H9 (cell line): Measurements from ENCODE around the gene ISX. TPM values are rescaled to one million over a fixed set of nuclear protein-coding genes. Genes with fewer than 3 reads are reported as not detected.

Experiments
- DNase-seq: peaks from one replicate; pipeline ENCODE4 v3.0.0-alpha.2; 2017
- H2AFZ ChIP-seq: one replicate; pipeline ENCODE4 v1.6.1; 2013; ENCODE audit warnings: mild to moderate bottlenecking, low read length, control low read depth, moderate library complexity
- H2AK5ac ChIP-seq: 2 replicates; pipeline ENCODE4 v1.6.1; 2013; ENCODE audit warnings: low read length, control low read depth, mixed read lengths; ENCODE audit not compliant: insufficient read length
- H2BK120ac ChIP-seq: one replicate; pipeline ENCODE4 v1.6.1; 2013; ENCODE audit warnings: low read depth, mild to moderate bottlenecking, low read length, control low read depth, inconsistent platforms; ENCODE audit not compliant: poor library complexity, severe bottlenecking
- H2BK12ac ChIP-seq: 2 replicates; pipeline ENCODE4 v1.6.1; 2013; ENCODE audit warnings: low read length, control low read depth, mixed read lengths, low read depth; ENCODE audit not compliant: insufficient read length
- H2BK15ac ChIP-seq: 2 replicates; pipeline ENCODE4 v1.6.1; 2013; ENCODE audit warnings: low read depth, low read length, control low read depth
- H2BK20ac ChIP-seq: one replicate; pipeline ENCODE4 v1.6.1; 2013; ENCODE audit warnings: low read depth, mild to moderate bottlenecking, low read length, control low read depth, inconsistent platforms; ENCODE audit not compliant: poor library complexity, severe bottlenecking
- H2BK5ac ChIP-seq: 2 replicates; pipeline ENCODE4 v1.6.1; 2013; ENCODE audit warnings: low read length, control low read depth, mixed read lengths; ENCODE audit not compliant: insufficient read length
- H3K14ac ChIP-seq: 2 replicates; pipeline ENCODE4 v1.6.1; 2013; ENCODE audit warnings: low read length, control low read depth; ENCODE audit not compliant: insufficient read depth
- H3K18ac ChIP-seq: 2 replicates; pipeline ENCODE4 v1.6.1; 2013; ENCODE audit warnings: low read depth, mild to moderate bottlenecking, mixed read lengths, low read length, control low read depth; ENCODE audit not compliant: insufficient read length
- H3K23ac ChIP-seq: 2 replicates; pipeline ENCODE4 v1.6.1; 2013; ENCODE audit warnings: low read length, control low read depth, mixed read lengths, low read depth; ENCODE audit not compliant: insufficient read length
- H3K23me2 ChIP-seq: 2 replicates; pipeline ENCODE4 v1.6.1; 2013; ENCODE audit warnings: low read depth, mild to moderate bottlenecking, mixed read lengths, low read length, control low read depth; ENCODE audit not compliant: insufficient read length, poor library complexity, severe bottlenecking
- H3K27ac ChIP-seq: 2 replicates; pipeline ENCODE4 v1.5.1; 2013; ENCODE audit warnings: low read length, control low read depth, mixed read lengths, low read depth; ENCODE audit not compliant: insufficient read length
- H3K27me3 ChIP-seq: 2 replicates; pipeline ENCODE4 v1.6.1; 2013; ENCODE audit warnings: low read length, control low read depth, inconsistent platforms; ENCODE audit not compliant: insufficient read depth
- H3K4ac ChIP-seq: 2 replicates; pipeline ENCODE4 v1.6.1; 2013; ENCODE audit warnings: low read depth, mild to moderate bottlenecking, control low read depth, inconsistent platforms, low read length, moderate library complexity
- H3K4me1 ChIP-seq: 2 replicates; pipeline ENCODE4 v1.6.1; 2013; ENCODE audit warnings: low read length, control low read depth, inconsistent platforms; ENCODE audit not compliant: insufficient read depth
- H3K4me2 ChIP-seq: 2 replicates; pipeline ENCODE4 v1.6.1; 2013; ENCODE audit warnings: low read length, control low read depth, mixed read lengths; ENCODE audit not compliant: insufficient read length, insufficient read depth
- H3K56ac ChIP-seq: 2 replicates; pipeline ENCODE4 v1.6.1; 2013; ENCODE audit warnings: low read depth, mild to moderate bottlenecking, mixed read lengths, low read length, control low read depth; ENCODE audit not compliant: insufficient read length
- H3K79me1 ChIP-seq: 2 replicates; pipeline ENCODE4 v1.6.1; 2013; ENCODE audit warnings: low read depth, mild to moderate bottlenecking, moderate library complexity, low read length, control low read depth, inconsistent platforms; ENCODE audit not compliant: insufficient read depth, poor library complexity, severe bottlenecking
- H3K79me2 ChIP-seq: 2 replicates; pipeline ENCODE4 v1.6.1; 2013; ENCODE audit warnings: low read length, control low read depth, inconsistent platforms; ENCODE audit not compliant: insufficient read depth
- H3K9ac ChIP-seq: 2 replicates; pipeline ENCODE4 v1.6.1; 2013; ENCODE audit warnings: low read length, control low read depth, mixed read lengths; ENCODE audit not compliant: insufficient read length; ENCODE audit errors: extremely low read depth
- H3K9me3 ChIP-seq: one replicate; pipeline ENCODE4 v1.6.1; 2013; ENCODE audit warnings: low read depth, low read length, inconsistent platforms; ENCODE audit not compliant: control insufficient read depth
- H3T11ph ChIP-seq: one replicate; pipeline ENCODE4 v1.6.1; 2013; ENCODE audit warnings: mild to moderate bottlenecking, low read length, control low read depth, inconsistent platforms
- H4K20me1 ChIP-seq: one replicate; pipeline ENCODE4 v1.6.1; 2013; ENCODE audit not compliant: control insufficient read depth, insufficient read length, insufficient read depth
- H4K5ac ChIP-seq: 2 replicates; pipeline ENCODE4 v1.6.1; 2013; ENCODE audit warnings: low read depth, mild to moderate bottlenecking, mixed read lengths, low read length, control low read depth; ENCODE audit not compliant: insufficient read length
- H4K8ac ChIP-seq: replicated peaks from 2 replicates; pipeline ENCODE4 v1.6.1; 2013; ENCODE audit warnings: low read length, control low read depth, mixed read lengths, low read depth; ENCODE audit not compliant: insufficient read length
- H4K91ac ChIP-seq: 2 replicates; pipeline ENCODE4 v1.6.1; 2013; ENCODE audit warnings: low read depth, mild to moderate bottlenecking, moderate library complexity, mixed read lengths, low read length, control low read depth; ENCODE audit not compliant: insufficient read length
- H3K27ac Mint-ChIP-seq, 3 experiments: 2 replicates in 2 of 3; 3 replicates in 1 of 3; pipeline ENCODE4 v1.8.0; 2020 to 2021; ENCODE audit warnings: mixed read lengths in 3 of 3, mild to moderate bottlenecking in 1 of 3, moderate library complexity in 1 of 3
- H3K27me3 Mint-ChIP-seq: 2 replicates; pipeline ENCODE4 v1.8.0; 2021; ENCODE audit warnings: low read depth, mild to moderate bottlenecking, moderate library complexity, mixed read lengths
- H3K36me3 Mint-ChIP-seq, 3 experiments: 2 replicates in 2 of 3; 3 replicates in 1 of 3; pipeline ENCODE4 v1.8.0; 2020 to 2021; ENCODE audit warnings: low read depth in 3 of 3, mixed read lengths in 3 of 3; ENCODE audit not compliant: insufficient read depth in 1 of 3
- H3K4me1 Mint-ChIP-seq, 2 experiments: 2 replicates each; pipeline ENCODE4 v1.8.0; 2020; ENCODE audit warnings: mixed read lengths in 2 of 2
- H3K4me3 Mint-ChIP-seq, 2 experiments: 2 replicates in 1 of 2; 3 replicates in 1 of 2; pipeline ENCODE4 v1.8.0; 2020 to 2021; ENCODE audit warnings: mild to moderate bottlenecking in 2 of 2, mixed read lengths in 2 of 2, moderate library complexity in 1 of 2
- H3K9me3 Mint-ChIP-seq, 2 experiments: 2 replicates in 1 of 2; 3 replicates in 1 of 2; pipeline ENCODE4 v1.8.0; 2020; ENCODE audit warnings: mild to moderate bottlenecking in 2 of 2, mixed read lengths in 2 of 2, moderate library complexity in 1 of 2
- CTCF ChIP-seq: fragments of 200-600 bp; sonication (generic); conservative IDR thresholded peaks from 3 replicates; pipeline ENCODE4 v1.8.0; 2021; ENCODE audit warnings: antibody characterized with exemption, mild to moderate bottlenecking
- WGBS: extraction: QIAGEN DNeasy Blood & Tissue Kit; methylation state at CpG from one replicate; pipeline ENCODE4 v1.1.7; 2013; ENCODE audit warnings: missing lambda C conversion rate, low lambda C conversion rate, mixed read lengths; ENCODE audit not compliant: insufficient read length; ENCODE audit errors: extremely low coverage; 5-methylcytosine and 5-hydroxymethylcytosine counted together
- total RNA-seq: library from RNA; stranded (reverse); gene quantifications from 2 replicates; pipeline ENCODE4 v1.2.1, GENCODE V29; 2021

ISX gene
- total RNA-seq, 1 experiment from 2014 or later, result not detected

- Histone ChIP-seq H4K20me1 (no peaks in the 10 kb centered on the region), H3K79me2 (no peaks in the 10 kb centered on the region), H2BK20ac (no peak overlapping the region), H2BK120ac (no peak overlapping the region), H3K9ac (no peak overlapping the region), H3K4ac (no peak overlapping the region), H3K9me3 (no peaks in the 10 kb centered on the region), H3K79me1 (no peaks in the 10 kb centered on the region), H3K14ac (no peak overlapping the region), H4K5ac (no peak overlapping the region), H3K23ac (no peak overlapping the region), H3K23me2 (no peaks in the 10 kb centered on the region), H4K91ac (no peak overlapping the region), H3K4me2 (no peak overlapping the region), H2BK15ac (no peak overlapping the region), H3K18ac (no peak overlapping the region), H3K27me3 (no peaks in the 10 kb centered on the region), H3K27ac (no peak overlapping the region), H4K8ac (no peak overlapping the region), H3K56ac (no peak overlapping the region), H2AFZ (no peak overlapping the region), H3K4me1 (no peaks in the 10 kb centered on the region), H2BK5ac (no peak overlapping the region), H2AK5ac (no peak overlapping the region), H3T11ph (no peak overlapping the region), H2BK12ac (no peak overlapping the region)
- peak; percentile 72 for DNase-seq
- no CpG with 5 or more reads among the region's 5 CpGs for WGBS
- Mint-ChIP-seq H3K4me3 (no peak overlapping the region), H3K36me3 (no peaks in the 10 kb centered on the region; a peak in 1 of 7 replicates), H3K27me3 (peaks cover 18% of the 10 kb centered on the region), H3K27ac (0 out of 7 replicates have a peak overlapping the region, but pooled peaks of 1 of the 3 experiments have one; percentile 56), H3K4me1 (peaks cover 5 to 13% of the 10 kb centered on the region in 2 experiments; a peak in 3 of 4 replicates), H3K9me3 (peaks cover 0 to 3% of the 10 kb centered on the region in 2 experiments; a peak in 1 of 5 replicates)
- TF ChIP-seq CTCF, result no peak
Observed at GRCh38 chr22:35102663-35103062, 36.7 kb downstream of the ISX start.
